ENCODE data around the gene EIF3D. TPM values are rescaled to one million over a fixed set of nuclear protein-coding genes. Genes with fewer than 3 reads are reported as not detected.
"Not testable (repeated sequence)": the region's sequence is repeated elsewhere in the genome, so short reads cannot be mapped to it uniquely, and the experiment has no call there.

The EIF3D gene
- total RNA-seq, 2 donors from 2014 or later = 177 to 185 TPM

- H3K27ac ChIP-seq = no peak overlapping the region
- H3K4me1 ChIP-seq = peaks cover 0 to 3% of the 10 kb centered on the region in 2 donors
- H3K4me3 ChIP-seq = no peak overlapping the region
- H3K27me3 ChIP-seq = no peaks in the 10 kb centered on the region
- DNase-seq (ENCODE audit: low spot score) = no peak
- no peak for TF ChIP-seq CTCF (IDR thresholded peaks at IDR 0.05)
- no peaks in the 10 kb centered on the region for H3K36me3 ChIP-seq
- no peaks in the 10 kb centered on the region for H3K9me3 ChIP-seq
These were observed 13.0 kb upstream of the EIF3D start for GRCh38 chr22:36541831-36542411.

DNA sequence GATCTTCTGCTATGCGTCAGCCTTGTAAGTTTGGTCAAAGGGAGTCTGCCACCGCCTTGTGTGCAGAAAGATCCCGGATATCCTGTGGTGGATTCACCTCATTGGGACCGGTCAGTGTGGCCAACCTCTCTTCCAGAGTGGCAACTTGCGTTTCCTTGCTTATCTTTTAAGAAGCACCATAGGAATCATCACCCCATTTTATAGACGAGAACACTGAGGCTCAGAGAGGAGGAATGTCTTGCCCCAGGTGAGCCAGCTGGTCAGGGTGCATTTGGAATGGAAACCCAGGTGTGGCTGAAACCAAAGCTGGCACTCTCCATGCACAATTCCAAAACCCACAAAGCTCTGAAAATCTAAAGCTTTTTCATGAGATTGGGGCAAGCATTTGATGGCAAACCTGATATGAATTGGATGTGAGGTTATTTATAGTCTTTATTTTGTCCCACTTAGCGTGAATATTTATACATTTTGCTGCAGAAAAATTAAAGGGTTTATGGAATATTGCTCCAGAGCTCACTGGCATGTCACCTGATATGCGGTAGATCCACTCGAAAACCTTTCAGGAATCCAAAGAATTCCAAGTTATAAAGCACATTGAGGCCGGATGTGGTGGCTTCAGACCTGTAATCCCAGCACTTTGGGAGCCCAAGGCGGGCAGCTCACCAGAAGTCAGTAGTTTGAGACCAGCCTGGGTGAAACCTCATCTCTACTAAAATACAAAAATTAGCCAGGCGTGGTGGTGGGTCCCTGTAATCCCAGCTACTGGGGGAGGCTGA, 12.1 kb upstream of the EIF3D start:
- peaks cover 0 to 1% of the 10 kb centered on the region in 2 donors for H3K4me1 ChIP-seq
- H3K36me3 ChIP-seq = no peaks in the 10 kb centered on the region
- DNase-seq (ENCODE audit: low spot score) = no peak
- no peaks in the 10 kb centered on the region for H3K27me3 ChIP-seq
- H3K9me3 ChIP-seq = no peaks in the 10 kb centered on the region
- no peak overlapping the region for H3K4me3 ChIP-seq
- no peak overlapping the region for H3K27ac ChIP-seq
- no peak for TF ChIP-seq CTCF (IDR thresholded peaks at IDR 0.05)

DNA sequence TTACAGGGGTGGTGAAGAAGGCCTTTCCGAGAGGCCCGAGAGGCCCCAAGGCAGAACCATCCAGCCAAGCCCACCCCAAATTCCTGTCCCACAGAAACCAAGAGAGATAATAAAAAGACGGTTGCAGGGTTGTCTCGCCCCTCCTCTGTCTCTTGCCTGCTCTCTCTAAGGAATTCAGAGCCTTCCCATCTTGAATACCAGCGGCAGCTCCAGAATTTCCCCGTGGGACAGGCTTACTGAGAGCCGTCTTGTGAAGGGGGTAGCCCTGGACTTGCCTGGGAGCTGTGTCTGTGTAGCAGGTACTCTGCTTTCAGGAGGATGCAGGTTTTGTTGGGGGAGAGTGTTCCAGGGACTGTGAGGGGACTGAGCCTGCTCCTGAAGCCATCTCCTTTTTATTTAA, 9.6 kb upstream of the EIF3D start:
- Histone ChIP-seq H3K27me3 (no peaks in the 10 kb centered on the region), H3K9me3 (no peaks in the 10 kb centered on the region), H3K27ac (no peak overlapping the region), H3K36me3 (no peaks in the 10 kb centered on the region), H3K4me3 (no peak overlapping the region), H3K4me1 (no peaks in the 10 kb centered on the region)
- no peak for TF ChIP-seq CTCF (IDR thresholded peaks at IDR 0.05)
- DNase-seq (ENCODE audit: low spot score) = no peak

DNA sequence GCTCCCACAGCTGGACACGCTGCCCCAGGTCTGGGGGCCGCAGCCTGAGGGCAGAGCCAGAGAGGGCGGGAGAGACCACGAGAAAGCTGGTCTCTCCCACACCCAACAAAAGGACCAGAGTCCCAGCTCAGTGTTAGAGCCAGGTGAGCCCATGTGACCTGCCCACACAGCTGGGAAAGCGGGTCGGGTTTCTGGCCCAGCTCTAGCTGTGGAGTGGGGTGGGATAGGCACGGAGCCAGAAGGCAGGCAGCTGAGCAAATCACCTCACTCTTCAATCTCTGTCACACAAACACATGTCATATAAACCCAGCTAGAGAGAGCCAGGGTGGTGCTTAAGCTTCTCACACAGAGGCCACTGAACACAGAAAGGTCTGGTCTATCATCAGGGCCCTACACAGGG, 7.8 kb upstream of the EIF3D start:
- Histone ChIP-seq H3K27ac (no peak overlapping the region), H3K9me3 (no peaks in the 10 kb centered on the region), H3K4me3 (no peak overlapping the region)

DNA sequence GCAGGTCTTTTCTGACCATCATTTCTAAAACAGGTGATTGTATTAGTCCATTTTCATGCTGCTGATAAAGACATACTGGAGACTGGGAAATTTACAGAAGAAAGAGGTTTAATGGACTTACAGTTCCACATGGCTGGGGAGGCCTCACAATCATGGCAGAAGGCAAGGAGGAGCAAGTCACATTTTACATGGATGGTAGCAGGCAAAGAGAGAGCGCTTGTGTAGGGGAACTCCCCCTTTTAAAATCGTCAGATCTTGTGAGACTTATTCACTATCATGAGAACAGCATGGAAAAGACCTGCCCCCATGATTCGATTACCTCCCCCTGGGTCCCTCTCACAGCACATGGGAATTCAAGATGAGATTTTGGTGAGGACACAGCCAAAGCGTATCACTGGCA, 4.4 kb upstream of the EIF3D start:
- not testable (repeated sequence) for H3K36me3 ChIP-seq; H3K4me1 ChIP-seq; DNase-seq (ENCODE audit: low spot score); H3K27ac ChIP-seq; H3K4me3 ChIP-seq; H3K9me3 ChIP-seq; H3K27me3 ChIP-seq

More for the DNA sequence above, 7.8 kb upstream of the EIF3D start:
- no peak for TF ChIP-seq CTCF (IDR thresholded peaks at IDR 0.05)
- no peaks in the 10 kb centered on the region for H3K36me3 ChIP-seq
- H3K27me3 ChIP-seq = no peaks in the 10 kb centered on the region
- H3K4me1 ChIP-seq = no peaks in the 10 kb centered on the region
- DNase-seq (ENCODE audit: low spot score) = no peak

- H3K27me3 ChIP-seq = no peaks in the 10 kb centered on the region
- TF ChIP-seq CTCF (IDR thresholded peaks at IDR 0.05) = no peak
These were observed 3.5 kb upstream of the EIF3D start for GRCh38 chr22:36532466-36532865.

More at GRCh38 chr22:36532466-36532865, 3.5 kb upstream of the EIF3D start:
- H3K4me3 ChIP-seq = no peak overlapping the region
- peaks cover 0 to 17% of the 10 kb centered on the region in 2 donors for H3K4me1 ChIP-seq
- no peaks in the 10 kb centered on the region for H3K9me3 ChIP-seq
- DNase-seq (ENCODE audit: low spot score) = no peak
- H3K36me3 ChIP-seq = no peaks in the 10 kb centered on the region
- H3K27ac ChIP-seq = no peak overlapping the region
